K562 (cell line): ENCODE results near the gene CCL16. TPM values are rescaled to one million over a fixed set of nuclear protein-coding genes. Genes with fewer than 3 reads are reported as not detected.

Source experiments
- ATF1 ChIP-seq, 2 experiments: fragments of 450-650 bp in 1 of 2; IDR thresholded peaks; 2 replicates each; pipeline ENCODE4 v1.6.1; 2016; ENCODE audit warnings: missing compliant biosample characterization in 1 of 2, missing genetic modification characterization in 1 of 2
- CC2D1A ChIP-seq: fragments of 450-650 bp; IDR thresholded peaks from 2 replicates; pipeline ENCODE4 v1.6.1; 2017; ENCODE audit warnings: mild to moderate bottlenecking
- GABPB2 ChIP-seq: fragments of 250-450 bp; sonication (Bioruptor Pico); conservative IDR thresholded peaks from 2 replicates; pipeline ENCODE4 v1.5.1; 2021; ENCODE audit warnings: mild to moderate bottlenecking
- JUN ChIP-seq, 2 experiments: sonication (generic) in 1 of 2; formaldehyde crosslinking in 1 of 2; IDR thresholded peaks; 2 replicates each; pipeline versions ENCODE4 v1.6.1 to v1.8.0; 2012 to 2022; ENCODE audit warnings: borderline replicate concordance in 2 of 2, mild to moderate bottlenecking in 2 of 2, improper control_type of control experiment in 1 of 2, low read depth in 1 of 2, low read length in 1 of 2, missing genetic modification reagents in 1 of 2
- JUND ChIP-seq, 2 experiments: IDR thresholded peaks; 2 replicates in 1 of 2; 3 replicates in 1 of 2; pipeline ENCODE4 v1.6.1; 2011; ENCODE audit warnings: borderline replicate concordance in 2 of 2, low read depth in 2 of 2, low read length in 2 of 2, improper control_type of control experiment in 1 of 2, missing biosample characterization in 1 of 2, missing genetic modification characterization in 1 of 2, missing genetic modification reagents in 1 of 2
- MTF1 ChIP-seq: fragments of 250-450 bp; sonication (Bioruptor Pico); IDR thresholded peaks from 2 replicates; pipeline ENCODE4 v1.9.0; 2021; ENCODE audit warnings: moderate library complexity, mild to moderate bottlenecking, inconsistent platforms, borderline replicate concordance
- NONO ChIP-seq, 2 experiments: fragments of 200-400 bp in 1 of 2; fragments of 450-650 bp in 1 of 2; formaldehyde crosslinking in 1 of 2; IDR thresholded peaks; 2 replicates each; pipeline ENCODE4 v1.6.1; 2017; ENCODE audit warnings: low read depth in 2 of 2, mild to moderate bottlenecking in 2 of 2, moderate library complexity in 2 of 2, low read length in 1 of 2
- NR2C2 ChIP-seq, 2 experiments: fragments of 200-800 bp in 1 of 2; sonication (Bioruptor generic) in 1 of 2; sonication (generic) in 1 of 2; formaldehyde crosslinking in 1 of 2; IDR thresholded peaks; 2 replicates each; pipeline versions ENCODE4 v1.6.1 to v1.8.0; 2016 to 2022; ENCODE audit warnings: mild to moderate bottlenecking in 1 of 2, missing compliant biosample characterization in 1 of 2, missing genetic modification characterization in 1 of 2, missing genetic modification reagents in 1 of 2
- PML ChIP-seq: IDR thresholded peaks from 2 replicates; pipeline ENCODE4 v1.6.1; 2012; ENCODE audit warnings: low read length, inconsistent platforms
- RFX5 ChIP-seq: IDR thresholded peaks from 2 replicates; pipeline ENCODE4 v1.6.1; 2011; ENCODE audit warnings: low read depth, mild to moderate bottlenecking, improper control_type of control experiment, low read length
- SUPT5H ChIP-seq: fragments of 450-650 bp; IDR thresholded peaks from 2 replicates; pipeline ENCODE4 v1.6.1; 2016
- TFAP4 ChIP-seq: sonication (generic); formaldehyde crosslinking; IDR thresholded peaks from 2 replicates; pipeline ENCODE4 v1.8.0; 2022; ENCODE audit warnings: missing genetic modification reagents, mild to moderate bottlenecking, moderate library complexity, borderline replicate concordance
- TRIM24 ChIP-seq, 2 experiments: fragments of 450-650 bp; IDR thresholded peaks; 2 replicates each; pipeline ENCODE4 v1.6.1; 2016
- ZBTB2 ChIP-seq: fragments of 450-650 bp; IDR thresholded peaks from 2 replicates; pipeline ENCODE4 v1.6.1; 2016; ENCODE audit warnings: antibody characterized with exemption
- ZBTB7A ChIP-seq: IDR thresholded peaks from 2 replicates; pipeline ENCODE4 v1.6.1; 2011; ENCODE audit warnings: low read depth, mild to moderate bottlenecking, low read length, moderate library complexity, borderline replicate concordance; ENCODE audit not compliant: control insufficient read depth
- ZKSCAN8 ChIP-seq: fragments of 200-800 bp; sonication (Bioruptor generic); IDR thresholded peaks from 2 replicates; pipeline ENCODE4 v1.6.1; 2016; ENCODE audit warnings: missing genetic modification characterization, missing compliant biosample characterization
- ZNF282 ChIP-seq: sonication (generic); formaldehyde crosslinking; IDR thresholded peaks from 2 replicates; pipeline ENCODE4 v1.8.1; 2023; ENCODE audit warnings: missing genetic modification reagents
- ZNF384 ChIP-seq: IDR thresholded peaks from 2 replicates; pipeline ENCODE4 v1.6.1; 2012; ENCODE audit warnings: low read depth, low read length, improper control_type of control experiment
- ZNF507 ChIP-seq: conservative IDR thresholded peaks from 2 replicates; pipeline ENCODE4 v1.6.1; 2017; ENCODE audit warnings: missing genetic modification characterization, missing compliant biosample characterization
- ZNF655 ChIP-seq: fragments of 250-450 bp; sonication (Bioruptor Pico); IDR thresholded peaks from 2 replicates; pipeline ENCODE4 v1.5.0; 2021
- polyA plus RNA-seq, 8 experiments: library from polyadenylated mRNA; depleted of rRNA in 4 of 8; stranded (reverse) in 5 of 8; unstranded in 3 of 8; fragments of >200 nt; fragmentation: Nextera tagmentation in 2 of 8; fragmentation: Illumina TruSeq in 1 of 8; extraction: Ambion mirVana in 2 of 8; extraction: Trizol in 1 of 8; gene quantifications; 2 replicates each; pipeline versions ENCODE4 v1.2.1 to v1.2.3, GENCODE V29; 2011 to 2014; ENCODE audit warnings: inconsistent platforms in 1 of 8, missing spikeins in 1 of 8
- total RNA-seq, 7 experiments: library from RNA; depleted of rRNA in 6 of 7; stranded (reverse); fragments of >200 nt in 6 of 7; fragmentation: Illumina TruSeq in 2 of 7; extraction: Trizol in 2 of 7; gene quantifications; 2 replicates each; pipeline versions ENCODE4 v1.2.1 to v1.2.3, GENCODE V29; 2011 to 2021; ENCODE audit warnings: low replicate concordance in 1 of 7
- TF ChIP-seq, protein P1 (sequence below): sonication (generic); formaldehyde crosslinking; IDR thresholded peaks from 2 replicates; pipeline ENCODE4 v1.9.0; 2022; ENCODE audit warnings: mild to moderate bottlenecking, missing genetic modification reagents

The CCL16 gene
- total and polyA plus RNA-seq, 9 of the 15 experiments (the other 6 are each of a cell fraction or from before 2014, with no cell fraction given) = not detected

DNA sequence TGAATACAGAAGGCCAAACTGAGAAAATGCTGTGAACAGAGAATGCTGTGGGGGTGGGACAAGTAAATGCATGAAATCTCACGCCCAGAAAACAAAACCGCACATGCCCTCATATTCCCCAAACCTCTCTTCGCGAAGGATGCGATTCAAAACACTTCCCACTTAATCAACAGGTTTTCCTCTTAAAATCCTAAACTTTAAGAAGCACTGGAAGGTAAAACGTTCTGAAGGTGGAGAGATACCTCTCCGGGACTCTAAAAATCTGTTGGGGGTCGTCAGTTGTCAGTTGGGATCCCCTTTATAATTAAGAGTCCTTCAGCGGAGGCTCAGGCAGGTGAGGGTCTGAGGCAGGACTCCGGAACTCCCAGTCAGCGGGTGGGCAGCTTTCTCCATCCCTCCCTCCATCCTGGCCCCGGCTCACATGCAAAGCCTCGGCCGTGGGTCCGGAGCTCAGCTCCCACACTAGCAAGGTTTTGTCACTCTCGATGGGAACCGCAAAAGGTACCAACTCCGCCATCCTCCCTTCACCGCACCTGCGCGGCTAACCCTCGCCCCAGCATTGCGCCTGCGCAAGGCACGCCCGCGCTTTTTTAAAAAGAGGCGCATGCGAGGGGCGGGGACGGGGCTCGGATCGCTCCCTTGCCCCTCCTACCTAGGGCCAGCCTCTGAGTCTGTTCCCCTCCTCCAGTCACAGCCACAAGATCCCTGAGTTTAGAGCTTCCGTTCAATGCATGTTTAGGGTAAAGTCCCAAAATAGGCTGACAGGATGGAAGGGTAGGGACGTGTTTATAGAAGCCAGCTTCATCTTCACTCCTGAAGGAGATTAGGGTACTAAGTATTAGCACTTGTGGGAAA, 50.9 kb downstream of the CCL16 start, which contains the start of gene RDM1 (continued):
- TF ChIP-seq, protein P1, sequence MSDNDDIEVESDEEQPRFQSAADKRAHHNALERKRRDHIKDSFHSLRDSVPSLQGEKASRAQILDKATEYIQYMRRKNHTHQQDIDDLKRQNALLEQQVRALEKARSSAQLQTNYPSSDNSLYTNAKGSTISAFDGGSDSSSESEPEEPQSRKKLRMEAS (CRISPR knock-in tag) = peak; percentile 65; the same call in 1 of the 2 replicates
- peak; percentile 67 for TF ChIP-seq SUPT5H
- TF ChIP-seq RFX5 = no peak
- TF ChIP-seq ZBTB7A = peak; percentile 76; the same call in 1 of the 2 replicates
- peak; percentile 75 for TF ChIP-seq ZNF384
- no peak for TF ChIP-seq MTF1 (CRISPR knock-in tag)
- TF ChIP-seq ATF1 (CRISPR knock-in tag; IDR thresholded peaks at IDR 0.05) = no peak
- peak; percentile 59 for TF ChIP-seq ATF1 (tag; IDR thresholded peaks at IDR 0.05)
- peak; percentile 18; the same call in 1 of the 2 replicates for TF ChIP-seq PML
- TF ChIP-seq ZNF655 (CRISPR knock-in tag) = no peak
- TF ChIP-seq TFAP4 (CRISPR knock-in tag) = peak; percentile 52; the same call in 1 of the 2 replicates
- peak; percentile 48; the same call in 1 of the 2 replicates for TF ChIP-seq JUND (IDR thresholded peaks at IDR 0.05; ENCODE audit: borderline replicate concordance, low read depth, low read length)
- no peak for TF ChIP-seq JUND (tag; IDR thresholded peaks at IDR 0.05; ENCODE audit: borderline replicate concordance, low read depth, low read length)
- 0 out of 2 replicates have a peak, but pooled peaks have one; percentile 39 for TF ChIP-seq CC2D1A
- no peak for TF ChIP-seq ZNF507 (tag)
- TF ChIP-seq GABPB2 = no peak
- TF ChIP-seq NR2C2 (CRISPR knock-in tag; IDR thresholded peaks at IDR 0.05) = 0 out of 2 replicates have a peak, but pooled peaks have one; percentile 25
- TF ChIP-seq NR2C2 (tag; IDR thresholded peaks at IDR 0.05) = 0 out of 2 replicates have a peak, but pooled peaks have one; percentile 34
- TF ChIP-seq JUN (IDR thresholded peaks at IDR 0.05; ENCODE audit: borderline replicate concordance, low read depth, low read length) = 0 out of 2 replicates have a peak, but pooled peaks have one; percentile 54
- TF ChIP-seq JUN (CRISPR knock-in tag; IDR thresholded peaks at IDR 0.05; ENCODE audit: borderline replicate concordance) = no peak
- TF ChIP-seq ZBTB2 = peak; percentile 98
- TF ChIP-seq TRIM24 (IDR thresholded peaks at IDR 0.05) = peak in 1 of 2 experiments; percentile 10; a peak in 1 of 4 replicates
- TF ChIP-seq ZNF282 = no peak
- 0 out of 4 replicates have a peak, but pooled peaks of 1 of the 2 experiments have one; percentile 26 for TF ChIP-seq NONO (IDR thresholded peaks at IDR 0.05; ENCODE audit: low read depth in 2 of 2, low read length in 1 of 2)
- TF ChIP-seq ZKSCAN8 (CRISPR knock-in tag) = no peak
